AG09319 (cell line): ENCODE data around the gene ST6GALNAC3.

Source experiments
- DNase-seq: peaks from one replicate; pipeline ENCODE4 v3.0.0-alpha.2; 2010; ENCODE audit warnings: low read depth; ENCODE audit errors: extremely low read depth
- CTCF ChIP-seq: IDR thresholded peaks from 2 replicates; pipeline ENCODE4 v1.5.1; 2011; ENCODE audit warnings: low read depth, mild to moderate bottlenecking, inconsistent platforms, low read length, moderate library complexity

ST6GALNAC3 gene

DNA sequence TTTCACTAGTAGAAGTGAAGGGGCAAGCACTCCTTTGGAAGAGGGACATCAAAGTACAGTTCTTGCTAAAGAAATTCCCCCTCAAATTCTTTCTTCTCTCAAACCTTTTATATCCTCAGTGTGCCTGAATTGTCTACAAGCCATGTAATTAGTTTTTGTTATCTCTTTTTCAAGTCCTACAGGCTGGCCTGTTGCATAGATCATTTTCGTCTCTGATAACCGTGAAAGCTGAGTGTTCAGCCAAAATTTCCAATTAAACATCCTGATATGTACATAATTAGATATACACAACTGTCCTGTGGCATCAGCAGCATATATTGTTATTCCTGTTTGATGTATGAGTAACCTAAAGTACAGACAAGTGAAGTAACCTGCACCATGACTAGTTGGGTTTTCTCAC lies 417.2 kb downstream of the ST6GALNAC3 start:
- TF ChIP-seq CTCF = no peak
- DNase-seq = no peak

DNA sequence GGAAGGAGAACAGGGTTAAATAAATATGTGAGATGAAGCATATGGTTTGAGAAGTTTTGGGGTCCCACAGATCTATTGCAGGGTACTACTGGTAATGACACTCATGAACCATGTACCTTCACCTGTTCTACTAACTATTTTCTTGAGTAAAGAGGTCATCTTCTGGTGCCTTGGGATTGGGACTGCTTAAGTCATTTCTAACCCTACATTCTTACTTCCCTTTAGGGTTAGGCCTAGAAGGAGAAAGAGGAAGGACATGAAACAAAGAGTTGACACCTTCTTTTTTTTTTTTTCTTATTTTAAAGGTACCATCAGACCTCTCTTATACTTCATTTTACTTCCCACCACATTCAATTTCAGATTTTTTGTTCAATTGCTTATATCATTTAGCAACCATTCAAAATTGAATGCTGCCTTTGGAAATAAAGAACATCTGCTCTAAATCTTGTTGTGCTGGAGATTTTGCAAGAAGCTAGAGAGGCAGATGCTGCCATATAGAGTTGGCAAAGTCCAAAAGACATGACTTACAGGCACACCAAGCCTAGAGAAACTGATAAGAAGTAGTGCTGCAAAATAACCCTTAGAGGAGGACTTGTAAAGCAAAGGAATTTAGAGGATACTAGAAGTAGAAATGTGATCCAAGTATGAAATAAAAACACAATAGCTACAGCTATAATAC lies 418.3 kb downstream of the ST6GALNAC3 start:
- DNase-seq = no peak
- no peak for TF ChIP-seq CTCF

DNA sequence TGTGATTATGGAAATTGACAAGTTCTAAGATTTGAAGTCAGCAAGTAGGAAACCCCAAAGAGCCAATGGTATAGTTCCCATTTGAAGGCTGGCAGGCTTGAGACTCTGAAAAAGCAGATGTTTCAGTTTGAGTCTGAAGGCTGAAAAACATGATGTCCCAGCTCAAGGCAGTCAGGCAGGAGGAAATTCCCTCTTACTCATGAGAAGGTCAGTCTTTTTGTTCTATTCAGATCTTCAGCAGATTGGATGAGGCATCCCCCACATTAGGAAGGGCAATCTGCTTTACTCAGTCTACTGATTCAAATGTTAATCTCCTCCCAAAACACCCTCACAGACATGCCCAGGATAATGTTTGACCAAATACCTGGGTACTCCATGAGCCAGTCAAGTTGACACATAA lies 420.3 kb downstream of the ST6GALNAC3 start:
- DNase-seq = no peak
- no peak for TF ChIP-seq CTCF

- TF ChIP-seq CTCF = no peak
- no peak for DNase-seq
Observed at GRCh38 chr1:76496871-76497270, 422.3 kb downstream of the ST6GALNAC3 start.

- no peak for TF ChIP-seq CTCF
Observed at GRCh38 chr1:76500116-76500515, 425.6 kb downstream of the ST6GALNAC3 start.

GRCh38 chr1:76501136-76501535 lies 426.6 kb downstream of the ST6GALNAC3 start:
- DNase-seq = no peak
- TF ChIP-seq CTCF = no peak

More at GRCh38 chr1:76500116-76500515, 425.6 kb downstream of the ST6GALNAC3 start:
- no peak for DNase-seq

DNA sequence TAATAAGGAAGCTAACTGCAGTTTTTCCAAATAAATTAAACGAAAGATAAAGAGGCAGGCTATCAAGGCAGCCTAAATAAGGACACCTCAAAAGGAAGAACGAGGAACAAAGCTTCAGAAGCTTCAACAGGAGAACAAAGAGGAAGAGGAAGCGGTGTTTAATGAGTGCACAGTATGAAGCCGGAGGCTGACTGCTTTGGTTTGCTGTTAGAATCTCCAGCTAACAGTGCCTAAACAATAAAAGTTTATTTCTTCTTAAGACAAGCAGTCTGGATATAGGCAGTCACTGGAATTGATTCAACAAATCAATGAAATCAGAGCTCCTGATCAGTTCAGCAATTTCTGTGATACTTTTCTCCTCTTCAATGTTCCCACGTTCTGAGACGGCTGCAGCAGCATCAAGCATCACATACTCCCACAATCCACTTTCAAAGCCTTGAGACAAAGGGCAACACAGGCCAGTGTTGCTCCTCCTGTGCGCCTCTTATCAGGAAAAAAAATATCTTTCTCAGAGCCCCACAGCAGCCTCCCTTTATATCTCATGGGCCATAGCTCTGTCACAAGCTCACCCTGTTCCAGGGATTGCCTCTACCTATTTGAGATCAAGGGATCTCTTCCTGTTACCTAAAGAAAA lies 427.2 kb downstream of the ST6GALNAC3 start:
- no peak for TF ChIP-seq CTCF
- DNase-seq = no peak
